Uterus (tissue), 4 donors: ENCODE measurements around the gene SYVN1. TPM values are rescaled to one million over a fixed set of nuclear protein-coding genes. Genes with fewer than 3 reads are reported as not detected.

Experiments
- DNase-seq, 2 donors: peaks; one replicate each; pipeline ENCODE4 v3.0.0-alpha.2; 2019 to 2020
- H3K27ac ChIP-seq, 2 donors: fragments of 200-600 bp; sonication (generic); 1 replicate in 1 of 2; 2 replicates in 1 of 2; pipeline ENCODE4 v1.5.1; 2016 to 2018
- H3K27me3 ChIP-seq, 2 donors: fragments of 200-600 bp; sonication (generic); one replicate each; pipeline ENCODE4 v1.5.1; 2018 to 2019; ENCODE audit warnings: control low read depth in 1 of 2
- H3K36me3 ChIP-seq, 2 donors: fragments of 200-600 bp; sonication (generic); one replicate each; pipeline ENCODE4 v1.5.1; 2019; ENCODE audit warnings: control low read depth in 1 of 2
- H3K4me1 ChIP-seq, 2 donors: fragments of 200-600 bp; sonication (generic); one replicate each; pipeline ENCODE4 v1.5.1; 2018 to 2019; ENCODE audit warnings: control low read depth in 1 of 2
- H3K4me3 ChIP-seq, 2 donors: fragments of 200-600 bp; sonication (generic); 1 replicate in 1 of 2; 2 replicates in 1 of 2; pipeline ENCODE4 v1.5.1; 2018 to 2019; ENCODE audit warnings: mild to moderate bottlenecking in 1 of 2
- H3K9me3 ChIP-seq, 2 donors: fragments of 200-600 bp; sonication (generic); one replicate each; pipeline ENCODE4 v1.5.1; 2019; ENCODE audit warnings: control low read depth in 1 of 2
- POLR2A ChIP-seq, 2 donors: fragments of 450-650 bp; IDR thresholded peaks; one replicate each; pipeline ENCODE4 v1.6.1; 2016; ENCODE audit warnings: antibody characterized with exemption in 2 of 2, mild to moderate bottlenecking in 1 of 2, moderate library complexity in 1 of 2
- intact Hi-C: fragments of 100-400 bp; cut with DNase I; formaldehyde crosslinking; loops from one replicate; pipeline ENCODE4 v1.15.1; 2023; ENCODE audit warnings: low total_unique reads
- total RNA-seq, 4 donors: library from RNA; depleted of rRNA in 3 of 4; stranded (reverse); fragments of >200 nt in 3 of 4; gene quantifications; one replicate each; pipeline versions ENCODE4 v1.1.0 to v1.2.4, GENCODE V29; 2014 to 2023
- TF ChIP-seq, protein P1 (sequence below), 4 experiments: fragments of 200-600 bp in 2 of 4; fragments of 450-650 bp in 2 of 4; sonication (generic) in 2 of 4; IDR thresholded peaks; one replicate each; pipeline ENCODE4 v1.5.1; 2016 to 2019; ENCODE audit warnings: antibody characterized with exemption in 4 of 4, mild to moderate bottlenecking in 2 of 4, moderate library complexity in 1 of 4
- donor health status: DM: yes; HTN: yes; CAD: no.

SYVN1 gene
- total RNA-seq, 4 donors from 2014 or later, result 34.7 to 88.8 (median 60.5) TPM

GRCh38 chr11:65111159-65111743 is 23.1 kb downstream of the SYVN1 start:
- TF ChIP-seq POLR2A (IDR thresholded peaks at IDR 0.05), result no peak
- TF ChIP-seq, protein P1, sequence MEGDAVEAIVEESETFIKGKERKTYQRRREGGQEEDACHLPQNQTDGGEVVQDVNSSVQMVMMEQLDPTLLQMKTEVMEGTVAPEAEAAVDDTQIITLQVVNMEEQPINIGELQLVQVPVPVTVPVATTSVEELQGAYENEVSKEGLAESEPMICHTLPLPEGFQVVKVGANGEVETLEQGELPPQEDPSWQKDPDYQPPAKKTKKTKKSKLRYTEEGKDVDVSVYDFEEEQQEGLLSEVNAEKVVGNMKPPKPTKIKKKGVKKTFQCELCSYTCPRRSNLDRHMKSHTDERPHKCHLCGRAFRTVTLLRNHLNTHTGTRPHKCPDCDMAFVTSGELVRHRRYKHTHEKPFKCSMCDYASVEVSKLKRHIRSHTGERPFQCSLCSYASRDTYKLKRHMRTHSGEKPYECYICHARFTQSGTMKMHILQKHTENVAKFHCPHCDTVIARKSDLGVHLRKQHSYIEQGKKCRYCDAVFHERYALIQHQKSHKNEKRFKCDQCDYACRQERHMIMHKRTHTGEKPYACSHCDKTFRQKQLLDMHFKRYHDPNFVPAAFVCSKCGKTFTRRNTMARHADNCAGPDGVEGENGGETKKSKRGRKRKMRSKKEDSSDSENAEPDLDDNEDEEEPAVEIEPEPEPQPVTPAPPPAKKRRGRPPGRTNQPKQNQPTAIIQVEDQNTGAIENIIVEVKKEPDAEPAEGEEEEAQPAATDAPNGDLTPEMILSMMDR (IDR thresholded peaks at IDR 0.05), result no peak
- Histone ChIP-seq H3K4me1 (peaks cover 3 to 20% of the 10 kb centered on the region in 2 donors), H3K4me3 (no peak overlapping the region), H3K9me3 (no peaks in the 10 kb centered on the region), H3K36me3 (no peaks in the 10 kb centered on the region), H3K27me3 (no peaks in the 10 kb centered on the region), H3K27ac (no peak overlapping the region)
- intact Hi-C loops, result no loop called here
- no peak for DNase-seq

DNA sequence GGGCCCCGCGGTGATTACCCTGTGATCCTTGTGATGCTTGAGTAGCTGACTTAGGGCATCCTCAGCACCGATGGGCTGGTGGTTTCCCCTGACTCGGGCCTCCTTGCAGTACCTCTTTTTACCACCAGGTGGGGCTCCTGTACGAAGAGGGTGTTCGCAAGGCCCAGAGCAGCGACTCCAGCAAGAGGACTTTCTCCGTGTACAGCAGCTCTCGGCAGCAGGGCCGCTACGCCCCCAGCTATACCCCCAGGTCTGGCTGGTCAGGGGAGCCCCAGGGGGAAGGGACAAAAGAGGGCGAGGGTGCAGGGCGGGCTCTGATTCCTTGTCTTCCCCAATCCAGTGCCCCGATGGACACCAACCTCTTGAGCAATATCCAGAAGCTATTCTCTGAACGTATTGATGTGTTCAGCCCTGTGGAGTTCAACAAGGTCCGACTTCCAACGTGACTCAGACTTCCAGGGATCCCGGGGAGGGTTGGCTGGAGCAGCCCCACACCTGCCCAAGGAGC is 23.9 kb downstream of the SYVN1 start:
- DNase-seq, result peak; percentile 87 to 88
- Histone ChIP-seq H3K9me3 (no peaks in the 10 kb centered on the region), H3K36me3 (no peaks in the 10 kb centered on the region), H3K27ac (peak overlapping the region in 1 of 2 donors; percentile 44), H3K4me3 (no peak overlapping the region), H3K4me1 (peaks cover 3 to 16% of the 10 kb centered on the region in 2 donors), H3K27me3 (no peaks in the 10 kb centered on the region)
- no peak for TF ChIP-seq POLR2A (IDR thresholded peaks at IDR 0.05)
- TF ChIP-seq, protein P1 (IDR thresholded peaks at IDR 0.05), result peak; percentile 96 to 99 (median 98)
- intact Hi-C loops, result no loop called here

- H3K4me3 ChIP-seq, result no peak overlapping the region
- H3K4me1 ChIP-seq, result peaks cover 3 to 16% of the 10 kb centered on the region in 2 donors
- H3K36me3 ChIP-seq, result no peaks in the 10 kb centered on the region
- H3K27me3 ChIP-seq, result no peaks in the 10 kb centered on the region
- intact Hi-C loops, result no loop called here
- H3K27ac ChIP-seq, result no peak overlapping the region
- no peaks in the 10 kb centered on the region for H3K9me3 ChIP-seq
- TF ChIP-seq POLR2A (IDR thresholded peaks at IDR 0.05), result no peak
- TF ChIP-seq, protein P1 (IDR thresholded peaks at IDR 0.05), result no peak
- DNase-seq, result peak in 1 of 2 donors; percentile 33
Measured at GRCh38 chr11:65109231-65110198, 24.8 kb downstream of the SYVN1 start.

- Histone ChIP-seq H3K4me1 (peaks cover 3 to 16% of the 10 kb centered on the region in 2 donors), H3K36me3 (no peaks in the 10 kb centered on the region), H3K9me3 (no peaks in the 10 kb centered on the region), H3K27ac (no peak overlapping the region), H3K4me3 (no peak overlapping the region), H3K27me3 (no peaks in the 10 kb centered on the region)
- TF ChIP-seq, protein P1 (IDR thresholded peaks at IDR 0.05), result no peak
- TF ChIP-seq POLR2A (IDR thresholded peaks at IDR 0.05), result no peak
- intact Hi-C loops, result no loop called here
- DNase-seq, result no peak
Measured at GRCh38 chr11:65108469-65109123, 25.7 kb downstream of the SYVN1 start.
